PFSK-1 (cell line): ENCODE data around the gene ZSWIM2. TPM values are rescaled to one million over a fixed set of nuclear protein-coding genes. Genes with fewer than 3 reads are reported as not detected.

Experiments used
- FOXP2 ChIP-seq: optimal IDR thresholded peaks from 2 replicates; pipeline ENCODE3; 2011; ENCODE audit warnings: borderline replicate concordance, control low read depth, inconsistent platforms; ENCODE audit not compliant: insufficient read depth; ENCODE audit errors: extremely low read length, extremely low read depth
- POLR2AphosphoS5 ChIP-seq: IDR thresholded peaks from 2 replicates; pipeline ENCODE4 v1.6.1; 2012; ENCODE audit warnings: low read depth, mild to moderate bottlenecking, control low read depth, low read length, moderate library complexity
- REST ChIP-seq, 2 experiments: IDR thresholded peaks; 2 replicates each; pipeline versions ENCODE4 v1.6.1 to v1.8.0; 2011 to 2012; ENCODE audit warnings: low read depth in 2 of 2, low read length in 2 of 2, control low read depth in 1 of 2, inconsistent platforms in 1 of 2, mild to moderate bottlenecking in 1 of 2, moderate library complexity in 1 of 2; ENCODE audit not compliant: insufficient read depth in 1 of 2
- SIN3A ChIP-seq: IDR thresholded peaks from 2 replicates; pipeline ENCODE4 v1.6.1; 2012; ENCODE audit warnings: mild to moderate bottlenecking, low read length, moderate library complexity, borderline replicate concordance; ENCODE audit not compliant: insufficient read depth
- TAF1 ChIP-seq: IDR thresholded peaks from 2 replicates; pipeline ENCODE4 v1.6.1; 2012; ENCODE audit warnings: low read length, control low read depth, borderline replicate concordance; ENCODE audit not compliant: insufficient read depth
- polyA plus RNA-seq: library from polyadenylated mRNA; unstranded; fragments of >200 nt; gene quantifications from one replicate; pipeline ENCODE4 v1.2.1, GENCODE V29; 2012; ENCODE audit warnings: low read depth, missing spikeins; ENCODE audit not compliant: insufficient read length

The ZSWIM2 gene
- not detected for polyA plus RNA-seq

GRCh38 chr2:186848873-186849578 is at the start of gene ZSWIM2:
TSS of gene ZSWIM2 (minus strand) at chr2:186849170. CDS start at chr2:186849130, 40 bp downstream.
- TF ChIP-seq SIN3A: no peak
- TF ChIP-seq FOXP2: no peak
- TF ChIP-seq TAF1: no peak
- no peak for TF ChIP-seq POLR2AphosphoS5
- no peak for TF ChIP-seq REST (IDR thresholded peaks at IDR 0.05; ENCODE audit: insufficient read depth in 1 of 2, low read depth in 2 of 2, low read length in 2 of 2)

- no peak for TF ChIP-seq SIN3A
- TF ChIP-seq REST (IDR thresholded peaks at IDR 0.05; ENCODE audit: insufficient read depth in 1 of 2, low read depth in 2 of 2, low read length in 2 of 2): no peak
- no peak for TF ChIP-seq TAF1
- TF ChIP-seq FOXP2: no peak
- TF ChIP-seq POLR2AphosphoS5: no peak
Measured at GRCh38 chr2:186895451-186895850, 46.5 kb upstream of the ZSWIM2 start.

- TF ChIP-seq POLR2AphosphoS5: no peak
- no peak for TF ChIP-seq TAF1
- no peak for TF ChIP-seq REST (IDR thresholded peaks at IDR 0.05; ENCODE audit: insufficient read depth in 1 of 2, low read depth in 2 of 2, low read length in 2 of 2)
- TF ChIP-seq FOXP2: no peak
Measured at GRCh38 chr2:186894478-186894877, 45.5 kb upstream of the ZSWIM2 start.

- TF ChIP-seq POLR2AphosphoS5 (no peak), TAF1 (no peak), REST (IDR thresholded peaks at IDR 0.05; ENCODE audit: insufficient read depth in 1 of 2, low read depth in 2 of 2, low read length in 2 of 2) (no peak), SIN3A (no peak), FOXP2 (no peak)
Measured at GRCh38 chr2:186892821-186893220, 43.9 kb upstream of the ZSWIM2 start.
